H7 (cell line): Measurements from ENCODE around the gene C19orf85. TPM values are rescaled to one million over a fixed set of nuclear protein-coding genes. Genes with fewer than 3 reads are reported as not detected.

ENCODE experiments used
- DNase-seq: peaks from one replicate; pipeline ENCODE4 v3.0.0; 2012
- H3K27me3 ChIP-seq: 2 replicates; pipeline ENCODE4 v1.6.0; 2011; ENCODE audit warnings: mild to moderate bottlenecking, low read length; ENCODE audit not compliant: control insufficient read depth, insufficient read depth
- H3K36me3 ChIP-seq: replicated peaks from 2 replicates; pipeline ENCODE4 v1.5.1; 2011; ENCODE audit warnings: low read length; ENCODE audit not compliant: control insufficient read depth, insufficient read depth
- H3K4me3 ChIP-seq: 2 replicates; pipeline ENCODE4 v1.5.1; 2011; ENCODE audit warnings: low read depth, mild to moderate bottlenecking, control low read depth, low read length, moderate library complexity; ENCODE audit not compliant: insufficient read depth
- total RNA-seq: library from RNA; depleted of rRNA; stranded (reverse); fragments of >200 nt; shearing (Covaris generic); gene quantifications from 2 replicates; pipeline ENCODE4 v1.2.3, GENCODE V29; 2014

The C19orf85 gene
- total RNA-seq, 1 experiment from 2014 or later = 3.7 TPM

DNA sequence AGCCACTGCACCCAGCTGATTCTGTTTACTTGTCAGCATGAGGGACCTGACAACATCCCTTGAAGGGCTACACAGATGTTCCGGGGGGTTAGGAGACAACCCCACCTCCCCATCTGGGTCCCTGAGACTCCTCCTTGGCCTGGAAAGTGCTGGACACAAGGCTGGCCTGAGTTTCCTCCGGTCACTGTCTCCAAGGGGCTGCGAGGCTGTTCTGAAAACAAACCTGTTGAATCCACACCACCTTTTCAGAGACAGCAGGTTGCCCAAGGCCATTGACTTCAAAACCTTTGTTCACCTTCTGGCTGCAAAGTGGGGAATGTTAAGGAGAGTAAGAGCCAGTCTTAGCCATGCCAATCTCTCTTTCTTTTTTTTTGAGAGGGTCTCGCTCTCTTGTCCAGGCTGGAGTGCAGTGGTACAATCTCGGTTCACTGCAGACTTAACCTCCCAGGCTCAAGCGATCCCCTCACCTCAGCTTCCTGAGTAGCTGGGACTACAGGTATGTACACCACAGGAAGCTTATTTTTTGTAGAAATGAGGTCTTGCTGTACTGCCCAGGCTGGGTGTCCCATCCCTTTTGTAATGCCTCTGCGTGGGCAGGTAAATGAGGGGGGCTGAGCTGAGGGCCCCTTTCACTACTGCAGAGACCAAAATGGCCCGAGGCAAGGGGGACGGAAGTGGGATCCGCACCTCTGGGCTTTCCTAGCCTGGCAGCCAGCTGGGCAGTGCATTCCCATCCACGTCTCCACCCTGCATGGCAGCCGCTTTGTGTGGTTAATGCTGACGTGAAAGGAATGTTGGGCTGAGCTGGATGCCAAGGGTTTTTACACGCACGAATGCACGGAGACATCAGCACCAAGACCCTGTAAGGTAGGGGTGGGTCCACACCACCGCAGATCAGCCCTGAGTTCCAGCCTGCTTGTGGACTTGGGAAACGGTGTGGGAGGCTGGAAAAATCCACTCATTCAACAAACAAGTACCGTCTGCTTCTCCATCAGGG, 10.0 kb upstream of the C19orf85 start:
- no peak for DNase-seq
- Histone ChIP-seq H3K4me3 (no peak overlapping the region), H3K27me3 (no peaks in the 10 kb centered on the region), H3K36me3 (no peaks in the 10 kb centered on the region)

DNA sequence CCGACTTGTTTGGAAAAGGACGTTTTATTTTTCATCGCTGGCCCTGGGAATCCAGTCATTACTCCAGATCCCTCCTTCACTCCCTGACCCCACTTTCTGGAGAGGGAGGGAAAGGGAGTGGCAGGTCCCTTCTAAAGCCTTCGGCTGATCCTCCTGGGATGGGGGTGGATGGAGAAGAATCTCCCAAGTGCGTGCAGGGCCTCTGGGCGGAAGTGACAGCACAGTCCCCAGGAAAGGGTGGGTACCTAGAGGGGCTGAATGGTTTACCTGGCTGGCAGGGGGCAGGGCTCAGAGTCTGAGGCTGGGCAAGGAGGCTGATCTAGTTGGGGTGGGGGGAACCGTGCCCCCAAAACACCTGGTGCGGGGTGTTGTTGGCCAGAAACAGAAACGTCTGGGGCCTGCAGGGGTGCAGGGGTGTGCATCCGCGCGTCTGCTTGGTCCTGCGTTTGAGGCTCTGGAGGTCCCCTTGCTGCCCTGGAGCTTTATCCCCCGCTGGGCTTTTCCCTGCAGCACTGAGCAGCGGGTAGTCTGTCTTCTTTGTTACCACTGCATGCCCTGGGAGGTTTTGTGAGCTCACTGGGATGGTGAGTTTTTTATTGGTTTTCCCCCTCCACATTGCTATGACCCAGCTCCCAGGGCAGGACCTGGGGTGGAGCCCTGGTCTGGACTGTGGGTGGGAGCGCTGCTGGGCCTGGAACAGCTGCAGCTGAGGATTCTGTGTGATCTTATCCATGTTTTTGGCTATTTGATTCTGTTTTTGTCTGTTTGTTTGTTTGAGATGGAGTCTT, 8.9 kb upstream of the C19orf85 start:
- Histone ChIP-seq H3K27me3 (no peaks in the 10 kb centered on the region), H3K4me3 (no peak overlapping the region), H3K36me3 (no peaks in the 10 kb centered on the region)
- peak; percentile 75 for DNase-seq

DNA sequence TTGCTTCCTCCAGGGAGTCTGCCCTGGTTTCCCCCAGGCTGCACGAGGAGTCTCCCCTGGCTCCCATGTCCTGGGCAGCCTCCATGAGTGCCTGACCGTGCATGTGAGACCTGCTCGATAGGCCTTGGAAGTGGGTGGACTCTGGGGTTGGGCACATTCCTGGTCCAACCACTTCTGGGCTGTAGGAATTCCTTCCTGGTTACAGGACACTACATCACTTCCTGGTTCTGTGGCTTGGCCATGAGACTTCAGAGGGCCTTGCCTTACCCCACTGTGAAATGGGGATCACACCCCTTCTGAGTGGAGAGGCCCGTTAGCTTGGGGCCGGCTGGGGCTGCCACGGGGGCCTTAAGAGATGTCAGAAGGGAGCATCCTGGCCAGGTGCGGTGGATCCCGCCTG, 7.9 kb upstream of the C19orf85 start:
- Histone ChIP-seq H3K4me3 (no peak overlapping the region), H3K27me3 (no peaks in the 10 kb centered on the region; the same call in 1 of the 2 replicates), H3K36me3 (no peaks in the 10 kb centered on the region)
- DNase-seq = no peak

- DNase-seq = no peak
- no peaks in the 10 kb centered on the region for H3K36me3 ChIP-seq
- no peaks in the 10 kb centered on the region; the same call in 1 of the 2 replicates for H3K27me3 ChIP-seq
Observed at GRCh38 chr19:55471266-55471665, 6.7 kb upstream of the C19orf85 start.

GRCh38 chr19:55468054-55468393, 3.5 kb upstream of the C19orf85 start:
- H3K27me3 ChIP-seq = peaks cover 18% of the 10 kb centered on the region; the same call in 1 of the 2 replicates
- DNase-seq = no peak
- no peak overlapping the region for H3K4me3 ChIP-seq
- H3K36me3 ChIP-seq = no peaks in the 10 kb centered on the region

More at GRCh38 chr19:55471266-55471665, 6.7 kb upstream of the C19orf85 start:
- no peak overlapping the region for H3K4me3 ChIP-seq

- no peaks in the 10 kb centered on the region for H3K36me3 ChIP-seq
- DNase-seq = peak; percentile 96
- peaks cover 20% of the 10 kb centered on the region; the same call in 1 of the 2 replicates for H3K27me3 ChIP-seq
- no peak overlapping the region for H3K4me3 ChIP-seq
Observed at GRCh38 chr19:55467236-55468053, 2.9 kb upstream of the C19orf85 start.

- no peak overlapping the region for H3K4me3 ChIP-seq
- DNase-seq = no peak
- peaks cover 20% of the 10 kb centered on the region; the same call in 1 of the 2 replicates for H3K27me3 ChIP-seq
- H3K36me3 ChIP-seq = no peaks in the 10 kb centered on the region
Observed at GRCh38 chr19:55466241-55466614, 1.7 kb upstream of the C19orf85 start.

- no peak overlapping the region for H3K4me3 ChIP-seq
- DNase-seq = no peak
- H3K27me3 ChIP-seq = peaks cover 20% of the 10 kb centered on the region; the same call in 1 of the 2 replicates
- no peaks in the 10 kb centered on the region for H3K36me3 ChIP-seq
Observed at GRCh38 chr19:55465460-55466240, 1.1 kb upstream of the C19orf85 start.

GRCh38 chr19:55464039-55464661, 401 bp downstream of the C19orf85 start:
- DNase-seq = no peak
- peak overlapping the region; percentile 26 for H3K4me3 ChIP-seq
- H3K27me3 ChIP-seq = peaks cover 20% of the 10 kb centered on the region; the same call in 1 of the 2 replicates
- no peaks in the 10 kb centered on the region for H3K36me3 ChIP-seq

DNA sequence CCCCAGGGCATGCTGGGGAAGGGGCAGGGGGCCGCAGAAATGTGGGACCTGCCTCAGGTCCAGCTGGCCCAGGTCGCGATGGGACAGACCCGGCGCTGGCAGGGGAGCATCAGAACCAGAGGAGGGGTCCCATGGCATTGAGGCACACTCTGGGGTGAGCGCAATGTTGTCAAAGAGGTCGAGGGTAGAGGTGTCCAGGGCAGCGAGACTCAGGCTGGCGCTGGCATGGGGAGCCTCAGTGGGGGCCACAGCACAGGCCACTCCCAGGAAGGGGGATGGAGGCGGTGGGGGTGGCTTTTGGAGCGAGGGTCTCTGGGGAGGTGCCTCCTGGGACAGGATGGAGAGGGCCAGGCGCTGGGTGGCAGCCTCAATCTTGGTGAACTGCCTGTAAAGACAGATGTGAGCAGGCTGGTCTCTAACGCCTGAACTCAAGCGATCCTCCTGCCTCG, 944 bp downstream of the C19orf85 start:
- Histone ChIP-seq H3K4me3 (no peak overlapping the region), H3K27me3 (peaks cover 20% of the 10 kb centered on the region; the same call in 1 of the 2 replicates), H3K36me3 (no peaks in the 10 kb centered on the region)
- no peak for DNase-seq

- DNase-seq = no peak
- peaks cover 20% of the 10 kb centered on the region; the same call in 1 of the 2 replicates for H3K27me3 ChIP-seq
- no peak overlapping the region for H3K4me3 ChIP-seq
- H3K36me3 ChIP-seq = no peaks in the 10 kb centered on the region
Observed at GRCh38 chr19:55462722-55463121, 1.8 kb downstream of the C19orf85 start.

DNA sequence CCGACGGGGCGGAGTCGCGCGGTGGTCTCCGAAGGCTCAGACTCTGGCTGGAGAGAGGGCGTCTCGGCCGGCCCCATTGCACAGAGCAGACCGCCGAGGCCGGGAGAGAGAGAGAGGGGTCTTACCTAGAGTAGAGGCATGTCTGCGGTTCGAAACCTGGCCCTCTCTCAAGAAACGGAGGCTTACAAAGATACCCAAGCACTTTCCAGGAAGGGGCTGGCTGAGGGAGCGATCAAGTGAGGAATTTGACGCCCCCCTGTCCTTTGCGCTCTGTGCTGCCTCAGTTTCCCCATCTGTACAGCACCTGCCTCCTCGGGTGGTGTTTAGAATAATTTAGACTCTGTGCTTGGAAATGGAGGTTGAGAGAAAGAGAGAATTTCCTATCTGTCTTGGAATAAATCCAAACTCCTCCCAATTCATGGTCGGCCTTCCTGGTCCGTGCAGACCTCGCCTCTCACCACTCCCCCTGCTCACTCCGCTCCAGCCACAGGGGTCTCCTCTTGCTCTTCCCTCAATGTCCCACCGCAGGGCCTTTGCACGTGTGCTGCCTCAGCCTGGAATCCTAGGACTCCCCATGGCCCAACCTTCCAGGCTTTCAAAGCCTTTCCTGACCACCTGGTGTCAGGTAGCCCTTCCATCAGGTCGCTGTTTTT, 2.5 kb downstream of the C19orf85 start:
- DNase-seq = no peak
- H3K4me3 ChIP-seq = peak overlapping the region; percentile 42
- no peaks in the 10 kb centered on the region for H3K36me3 ChIP-seq
- peaks cover 20% of the 10 kb centered on the region; the same call in 1 of the 2 replicates for H3K27me3 ChIP-seq
